Measurements from ENCODE around the gene TUBE1. TPM values are rescaled to one million over a fixed set of nuclear protein-coding genes. Genes with fewer than 3 reads are reported as not detected.

Gene TUBE1
- total RNA-seq, 1 experiment from 2014 or later, result 30.8 TPM

GRCh38 chr6:112085286-112086065 is 1.8 kb downstream of the TUBE1 start:
- H3K27ac Mint-ChIP-seq (ENCODE audit: unreplicated experiment), result no peak overlapping the region
- H3K36me3 Mint-ChIP-seq (ENCODE audit: insufficient read depth, unreplicated experiment), result peaks cover 6% of the 10 kb centered on the region
- H3K27me3 ChIP-seq (replicated peaks; ENCODE audit: control insufficient read depth, insufficient read depth, low read length), result no peaks in the 10 kb centered on the region; the same call in 1 of the 2 replicates
- peaks cover 6% of the 10 kb centered on the region for H3K4me1 Mint-ChIP-seq (ENCODE audit: low read depth, unreplicated experiment)
- POLR2A ChIA-PET, result no interaction called here
- H3K4me3 Mint-ChIP-seq (ENCODE audit: unreplicated experiment), result peak overlapping the region; percentile 19
- peaks cover 3% of the 10 kb centered on the region; the same call in 1 of the 2 replicates for H3K4me1 ChIP-seq
- CTCF ChIA-PET, result interaction anchor here (2.0 kb wide), 1 partner anchor 78 kb away, joined by 16 read pairs; no protein-coding TSS in a partner anchor
- intact Hi-C loops (cut with micrococcal nuclease; ENCODE audit: unreplicated experiment), result loop anchor here (1.0 kb wide), 1 partner anchor 78 kb away; no protein-coding TSS in a partner anchor
- H3K27me3 Mint-ChIP-seq (ENCODE audit: insufficient read depth, unreplicated experiment), result peaks cover 10% of the 10 kb centered on the region
- no peak for DNase-seq
- no peaks in the 10 kb centered on the region for H3K36me3 ChIP-seq (ENCODE audit: control insufficient read depth, insufficient read depth, low read length)
- H3K9me3 ChIP-seq, result no peaks in the 10 kb centered on the region
- TF ChIP-seq CTCF (IDR thresholded peaks at IDR 0.05; ENCODE audit: insufficient read depth in 1 of 2, low read depth in 1 of 2, low read length in 1 of 2, severe bottlenecking in 1 of 2, unreplicated experiment in 1 of 2), result no peak
- no TSS peak for BruUV-seq (replicated peaks)
- no peaks in the 10 kb centered on the region for H3K9me3 Mint-ChIP-seq (ENCODE audit: unreplicated experiment)
- H3K4me3 ChIP-seq (ENCODE audit: low read depth, low read length), result no peak overlapping the region

DNA sequence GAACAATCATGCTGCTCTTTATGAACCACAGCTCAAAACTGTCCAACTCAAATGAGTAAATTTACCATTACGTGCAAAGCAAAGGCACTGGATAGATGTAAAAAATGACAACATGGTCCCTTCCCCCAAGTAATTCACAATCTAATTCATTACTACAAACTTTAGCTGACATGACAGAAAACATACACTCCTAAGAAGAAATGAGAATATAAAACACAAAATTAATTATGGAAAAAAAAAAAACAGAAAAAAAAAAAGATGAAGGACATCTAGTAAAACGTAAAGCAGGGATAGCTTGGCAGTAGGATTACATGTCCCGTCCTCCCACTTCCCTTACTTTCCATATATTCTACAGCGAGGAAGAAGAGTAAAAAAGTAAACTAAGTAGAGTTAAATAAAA is 5.7 kb downstream of the TUBE1 start:
- CTCF ChIA-PET, result no interaction called here
- no peaks in the 10 kb centered on the region for H3K9me3 Mint-ChIP-seq (ENCODE audit: unreplicated experiment)
- peaks cover 3% of the 10 kb centered on the region; the same call in 1 of the 2 replicates for H3K4me1 ChIP-seq

DNA sequence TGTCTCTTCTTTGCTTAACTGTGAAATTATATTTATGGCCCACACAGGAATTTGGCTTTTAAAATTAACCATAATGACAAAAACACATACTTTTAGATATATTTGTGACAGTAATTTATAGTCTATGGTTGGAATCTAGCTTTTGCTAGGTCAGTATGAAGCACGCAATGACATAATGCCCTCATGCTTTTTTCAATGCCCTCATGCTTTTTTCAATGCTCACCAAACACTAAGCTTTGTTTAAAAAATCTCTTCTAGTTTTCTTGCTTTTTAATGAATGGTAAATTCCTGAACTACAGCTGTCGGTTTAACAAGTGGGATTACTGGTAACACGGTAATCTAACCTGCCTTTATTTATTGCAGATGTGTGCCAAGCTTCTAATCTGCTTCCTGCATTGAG is 20.7 kb downstream of the TUBE1 start:
- Mint-ChIP-seq H3K9me3 (ENCODE audit: unreplicated experiment) (no peaks in the 10 kb centered on the region), H3K27ac (ENCODE audit: unreplicated experiment) (no peak overlapping the region), H3K36me3 (ENCODE audit: insufficient read depth, unreplicated experiment) (no peaks in the 10 kb centered on the region), H3K27me3 (ENCODE audit: insufficient read depth, unreplicated experiment) (no peaks in the 10 kb centered on the region), H3K4me1 (ENCODE audit: low read depth, unreplicated experiment) (no peaks in the 10 kb centered on the region), H3K4me3 (ENCODE audit: unreplicated experiment) (no peak overlapping the region)
- H3K27me3 ChIP-seq (replicated peaks; ENCODE audit: control insufficient read depth, insufficient read depth, low read length), result no peaks in the 10 kb centered on the region
- ChIA-PET POLR2A (no interaction called here), CTCF (no interaction called here)
- no peaks in the 10 kb centered on the region for H3K4me1 ChIP-seq
- H3K9me3 ChIP-seq, result no peaks in the 10 kb centered on the region
- BruUV-seq (replicated peaks), result no TSS peak
- no peak for DNase-seq
- TF ChIP-seq CTCF (IDR thresholded peaks at IDR 0.05; ENCODE audit: insufficient read depth in 1 of 2, low read depth in 1 of 2, low read length in 1 of 2, severe bottlenecking in 1 of 2, unreplicated experiment in 1 of 2), result no peak
- intact Hi-C loops (cut with micrococcal nuclease; ENCODE audit: unreplicated experiment), result no loop called here
- H3K4me3 ChIP-seq (ENCODE audit: low read depth, low read length), result no peak overlapping the region
- no peaks in the 10 kb centered on the region for H3K36me3 ChIP-seq (ENCODE audit: control insufficient read depth, insufficient read depth, low read length)

More for the DNA sequence above, 5.7 kb downstream of the TUBE1 start:
- H3K27ac Mint-ChIP-seq (ENCODE audit: unreplicated experiment), result no peak overlapping the region
- H3K4me3 ChIP-seq (ENCODE audit: low read depth, low read length), result no peak overlapping the region
- intact Hi-C loops (cut with micrococcal nuclease; ENCODE audit: unreplicated experiment), result no loop called here
- no peaks in the 10 kb centered on the region for H3K36me3 ChIP-seq (ENCODE audit: control insufficient read depth, insufficient read depth, low read length)
- H3K4me1 Mint-ChIP-seq (ENCODE audit: low read depth, unreplicated experiment), result peaks cover 6% of the 10 kb centered on the region
- TF ChIP-seq CTCF (IDR thresholded peaks at IDR 0.05; ENCODE audit: insufficient read depth in 1 of 2, low read depth in 1 of 2, low read length in 1 of 2, severe bottlenecking in 1 of 2, unreplicated experiment in 1 of 2), result no peak
- H3K4me3 Mint-ChIP-seq (ENCODE audit: unreplicated experiment), result no peak overlapping the region
- no peaks in the 10 kb centered on the region for H3K27me3 Mint-ChIP-seq (ENCODE audit: insufficient read depth, unreplicated experiment)
- BruUV-seq (replicated peaks), result no TSS peak
- POLR2A ChIA-PET, result interaction anchor here (0.7 kb wide), 1 partner anchor 338 kb away, joined by 8 read pairs; no protein-coding TSS in a partner anchor
- peaks cover 12% of the 10 kb centered on the region for H3K36me3 Mint-ChIP-seq (ENCODE audit: insufficient read depth, unreplicated experiment)
- H3K9me3 ChIP-seq, result no peaks in the 10 kb centered on the region
- no peak for DNase-seq
- H3K27me3 ChIP-seq (replicated peaks; ENCODE audit: control insufficient read depth, insufficient read depth, low read length), result no peaks in the 10 kb centered on the region

Measured in Caco-2 (cell line).